Skeletal muscle tissue (tissue), 4 donors: Measurements from ENCODE around the gene HEBP1. TPM values are rescaled to one million over a fixed set of nuclear protein-coding genes. Genes with fewer than 3 reads are reported as not detected.
"Not testable (repeated sequence)": the region's sequence is repeated elsewhere in the genome, so short reads cannot be mapped to it uniquely, and the experiment has no call there.

Source experiments
- H3K27ac ChIP-seq: one replicate; pipeline ENCODE4 v1.7.0; 2013; ENCODE audit warnings: mild to moderate bottlenecking, low read depth, low read length, inconsistent platforms
- H3K27me3 ChIP-seq, 3 donors: one replicate each; pipeline ENCODE4 v1.7.0; 2013; ENCODE audit warnings: low read length in 3 of 3; ENCODE audit not compliant: control insufficient read depth in 3 of 3, insufficient read depth in 3 of 3
- H3K36me3 ChIP-seq, 3 donors: one replicate each; pipeline ENCODE4 v1.7.0; 2013; ENCODE audit warnings: low read length in 3 of 3; ENCODE audit not compliant: control insufficient read depth in 3 of 3, insufficient read depth in 3 of 3
- H3K4me1 ChIP-seq, 3 donors: one replicate each; pipeline ENCODE4 v1.7.0; 2013; ENCODE audit warnings: low read length in 3 of 3, mild to moderate bottlenecking in 3 of 3; ENCODE audit not compliant: control insufficient read depth in 3 of 3, insufficient read depth in 3 of 3
- H3K4me3 ChIP-seq, 3 donors: one replicate each; pipeline ENCODE4 v1.7.0; 2013; ENCODE audit warnings: low read length in 3 of 3
- H3K9ac ChIP-seq, 3 donors: one replicate each; pipeline ENCODE4 v1.7.0; 2013; ENCODE audit warnings: low read length in 3 of 3, mild to moderate bottlenecking in 3 of 3, moderate library complexity in 2 of 3, low read depth in 1 of 3
- H3K9me3 ChIP-seq, 3 donors: one replicate each; pipeline ENCODE4 v1.7.0; 2013; ENCODE audit warnings: low read length in 3 of 3; ENCODE audit not compliant: control insufficient read depth in 3 of 3
- total RNA-seq: library from RNA; depleted of rRNA; stranded (reverse); fragments of >200 nt; gene quantifications from one replicate; pipeline ENCODE4 v1.2.3, GENCODE V29; 2014
- donor health status: Osteomylitis.

Gene HEBP1
- total RNA-seq, 1 donor from 2014 or later, result 16.2 TPM

- Histone ChIP-seq H3K9me3 (no peaks in the 10 kb centered on the region), H3K27ac (no peak overlapping the region), H3K4me3 (no peak overlapping the region), H3K4me1 (peaks cover 0 to 3% (median under 1%) of the 10 kb centered on the region in 3 donors), H3K27me3 (no peaks in the 10 kb centered on the region), H3K36me3 (no peaks in the 10 kb centered on the region), H3K9ac (no peak overlapping the region)
These were observed 38.6 kb upstream of the HEBP1 start for GRCh38 chr12:13038491-13039161.

GRCh38 chr12:13036881-13037280 is 36.8 kb upstream of the HEBP1 start:
- Histone ChIP-seq H3K9ac (no peak overlapping the region), H3K36me3 (no peaks in the 10 kb centered on the region), H3K4me1 (peaks cover 0 to 4% (median 2%) of the 10 kb centered on the region in 3 donors), H3K9me3 (no peaks in the 10 kb centered on the region), H3K27me3 (no peaks in the 10 kb centered on the region), H3K4me3 (no peak overlapping the region), H3K27ac (no peak overlapping the region)

GRCh38 chr12:13035335-13035734 is 35.3 kb upstream of the HEBP1 start:
- H3K27me3 ChIP-seq, H3K27ac ChIP-seq, H3K9me3 ChIP-seq, H3K9ac ChIP-seq, H3K4me1 ChIP-seq, H3K4me3 ChIP-seq, H3K36me3 ChIP-seq: not testable (repeated sequence)

GRCh38 chr12:13033476-13033875 is 33.4 kb upstream of the HEBP1 start:
- Histone ChIP-seq H3K27me3 (no peaks in the 10 kb centered on the region), H3K9me3 (no peaks in the 10 kb centered on the region), H3K4me3 (no peak overlapping the region), H3K9ac (no peak overlapping the region), H3K4me1 (peaks cover 0 to 4% (median 2%) of the 10 kb centered on the region in 3 donors), H3K27ac (no peak overlapping the region), H3K36me3 (no peaks in the 10 kb centered on the region)

- Histone ChIP-seq H3K27ac (no peak overlapping the region), H3K4me1 (peaks cover 0 to 4% (median 2%) of the 10 kb centered on the region in 3 donors), H3K27me3 (no peaks in the 10 kb centered on the region), H3K36me3 (no peaks in the 10 kb centered on the region), H3K9me3 (no peaks in the 10 kb centered on the region), H3K4me3 (no peak overlapping the region), H3K9ac (no peak overlapping the region)
These were observed 32.1 kb upstream of the HEBP1 start for GRCh38 chr12:13032164-13032563.

- Histone ChIP-seq H3K4me1 (peaks cover 0 to 4% (median 2%) of the 10 kb centered on the region in 3 donors), H3K9me3 (no peaks in the 10 kb centered on the region), H3K4me3 (no peak overlapping the region), H3K36me3 (no peaks in the 10 kb centered on the region), H3K27ac (no peak overlapping the region), H3K27me3 (no peaks in the 10 kb centered on the region), H3K9ac (no peak overlapping the region)
These were observed 30.7 kb upstream of the HEBP1 start for GRCh38 chr12:13030541-13031291.

- Histone ChIP-seq H3K4me1 (peaks cover 0 to 4% (median 4%) of the 10 kb centered on the region in 3 donors), H3K27ac (no peak overlapping the region), H3K9ac (no peak overlapping the region), H3K27me3 (no peaks in the 10 kb centered on the region), H3K9me3 (no peaks in the 10 kb centered on the region), H3K4me3 (no peak overlapping the region), H3K36me3 (no peaks in the 10 kb centered on the region)
These were observed 28.9 kb upstream of the HEBP1 start for GRCh38 chr12:13028825-13029570.

GRCh38 chr12:13027508-13027907 is 27.4 kb upstream of the HEBP1 start:
- Histone ChIP-seq H3K4me3 (no peak overlapping the region), H3K4me1 (peaks cover 0 to 4% (median 0%) of the 10 kb centered on the region in 3 donors), H3K36me3 (no peaks in the 10 kb centered on the region), H3K27me3 (no peaks in the 10 kb centered on the region), H3K9me3 (no peaks in the 10 kb centered on the region), H3K27ac (no peak overlapping the region), H3K9ac (no peak overlapping the region)

GRCh38 chr12:13027032-13027431 is 27.0 kb upstream of the HEBP1 start:
- Histone ChIP-seq H3K9ac (no peak overlapping the region), H3K4me1 (peaks cover 0 to 4% (median 0%) of the 10 kb centered on the region in 3 donors), H3K4me3 (no peak overlapping the region)

GRCh38 chr12:13026286-13026685 is 26.2 kb upstream of the HEBP1 start:
- H3K9me3 ChIP-seq, result no peaks in the 10 kb centered on the region
- H3K4me1 ChIP-seq, result peaks cover 0 to 4% (median 0%) of the 10 kb centered on the region in 3 donors
- no peak overlapping the region for H3K4me3 ChIP-seq
- no peak overlapping the region for H3K27ac ChIP-seq
- no peaks in the 10 kb centered on the region for H3K36me3 ChIP-seq
- peaks cover 0 to 1% (median 0%) of the 10 kb centered on the region in 3 donors for H3K27me3 ChIP-seq
- H3K9ac ChIP-seq, result no peak overlapping the region

More at GRCh38 chr12:13027032-13027431, 27.0 kb upstream of the HEBP1 start:
- Histone ChIP-seq H3K9me3 (no peaks in the 10 kb centered on the region), H3K36me3 (no peaks in the 10 kb centered on the region), H3K27ac (no peak overlapping the region), H3K27me3 (no peaks in the 10 kb centered on the region)
